Gastrocnemius medialis (tissue), 4 donors: Measurements from ENCODE around the gene SNCG. TPM values are rescaled to one million over a fixed set of nuclear protein-coding genes. Genes with fewer than 3 reads are reported as not detected.
A peak's percentile ranks its signal among the peaks of the same experiment; 100 is the strongest.
"Not testable (repeated sequence)": the region's sequence is repeated elsewhere in the genome, so short reads cannot be mapped to it uniquely, and the experiment has no call there.

Experiments
- ATAC-seq, 2 donors: fragments of 150-250 bp; one replicate each; pipeline ENCODE4 v1.9.1; 2016
- DNase-seq, 2 donors: peaks; one replicate each; pipeline ENCODE4 v3.0.0-alpha.2; 2019
- H3K27ac ChIP-seq, 4 donors: fragments of 200-600 bp; sonication (generic); 1 replicate in 1 of 4; 2 replicates in 3 of 4; pipeline ENCODE4 v1.5.1; 2016 to 2018; ENCODE audit warnings: mild to moderate bottlenecking in 2 of 4, moderate library complexity in 1 of 4
- H3K27me3 ChIP-seq, 3 donors: fragments of 200-600 bp; sonication (generic) in 2 of 3; 1 replicate in 1 of 3; 2 replicates in 2 of 3; pipeline versions ENCODE4 v1.5.1 to v1.6.0; 2016 to 2019; ENCODE audit warnings: mild to moderate bottlenecking in 1 of 3, moderate library complexity in 1 of 3
- H3K36me3 ChIP-seq, 2 donors: fragments of 200-600 bp; sonication (generic) in 1 of 2; one replicate each; pipeline ENCODE4 v1.5.1; 2017 to 2018
- H3K4me1 ChIP-seq, 2 donors: fragments of 200-600 bp; sonication (generic) in 1 of 2; one replicate each; pipeline ENCODE4 v1.5.1; 2016 to 2017; ENCODE audit warnings: mild to moderate bottlenecking in 2 of 2
- H3K4me3 ChIP-seq, 4 donors: fragments of 200-600 bp; sonication (generic) in 3 of 4; 1 replicate in 1 of 4; 2 replicates in 3 of 4; pipeline ENCODE4 v1.5.1; 2016 to 2019; ENCODE audit warnings: mild to moderate bottlenecking in 2 of 4
- H3K9me3 ChIP-seq, 3 donors: fragments of 200-600 bp; sonication (generic) in 2 of 3; 1 replicate in 1 of 3; 2 replicates in 2 of 3; pipeline ENCODE4 v1.5.1; 2016 to 2019
- POLR2A ChIP-seq, 2 donors: fragments of 450-650 bp; IDR thresholded peaks; one replicate each; pipeline ENCODE4 v1.6.1; 2017; ENCODE audit warnings: antibody characterized with exemption in 2 of 2, mild to moderate bottlenecking in 2 of 2, moderate library complexity in 2 of 2
- in situ Hi-C, 4 donors: fragments of 200-750 bp; cut with MboI; loops; one replicate each; pipeline versions ENCODE4 v1.15.0 to v1.8.0; 2017; ENCODE audit warnings: low sequenced_read_pairs in 4 of 4
- intact Hi-C: fragments of 100-400 bp; cut with DNase I; formaldehyde crosslinking; loops from one replicate; pipeline ENCODE4 v1.15.1; 2023; ENCODE audit warnings: low total_unique reads
- total RNA-seq, 4 donors: library from RNA; depleted of rRNA; stranded (reverse); fragments of >200 nt; gene quantifications; one replicate each; pipeline versions ENCODE4 v1.1.0 to v1.2.3, GENCODE V29; 2016
- TF ChIP-seq, protein P1 (sequence below), 5 experiments: fragments of 450-650 bp in 3 of 5; fragments of 200-600 bp in 2 of 5; sonication (generic) in 2 of 5; IDR thresholded peaks in 4 of 5; conservative IDR thresholded peaks in 1 of 5; 1 replicate in 4 of 5; 2 replicates in 1 of 5; pipeline ENCODE4 v1.5.1; 2016 to 2019; ENCODE audit warnings: antibody characterized with exemption in 5 of 5, mild to moderate bottlenecking in 3 of 5, moderate library complexity in 3 of 5

SNCG gene
- total RNA-seq, 4 donors from 2014 or later = 2.0 to 9.9 (median 3.0) TPM

DNA sequence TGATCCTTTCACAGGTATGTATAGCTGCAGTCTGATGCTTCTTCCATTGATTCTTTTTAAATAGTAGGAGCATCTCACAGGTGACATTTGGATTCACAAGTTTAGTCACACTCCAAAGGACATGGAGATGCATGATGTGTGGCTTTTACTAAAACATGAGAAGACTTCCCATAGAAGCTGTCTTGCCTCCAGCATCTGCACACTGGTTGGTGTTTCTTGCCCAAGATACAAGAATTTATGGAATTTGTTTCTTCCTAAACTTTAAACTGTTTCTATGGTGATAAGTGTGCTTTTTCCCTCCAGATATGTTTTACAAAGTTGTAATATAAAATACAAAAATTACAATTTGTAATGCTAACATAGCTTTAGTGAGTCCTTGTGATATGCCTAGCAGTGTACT is 34.1 kb downstream of the SNCG start:
- no peaks in the 10 kb centered on the region for H3K27me3 ChIP-seq
- in situ Hi-C loops (no loop called here), intact Hi-C loops (no loop called here)
- DNase-seq (no peak), ATAC-seq (no peak)
- no peaks in the 10 kb centered on the region for H3K36me3 ChIP-seq
- H3K4me3 ChIP-seq = no peak overlapping the region
- H3K27ac ChIP-seq = no peak overlapping the region
- TF ChIP-seq, protein P1, sequence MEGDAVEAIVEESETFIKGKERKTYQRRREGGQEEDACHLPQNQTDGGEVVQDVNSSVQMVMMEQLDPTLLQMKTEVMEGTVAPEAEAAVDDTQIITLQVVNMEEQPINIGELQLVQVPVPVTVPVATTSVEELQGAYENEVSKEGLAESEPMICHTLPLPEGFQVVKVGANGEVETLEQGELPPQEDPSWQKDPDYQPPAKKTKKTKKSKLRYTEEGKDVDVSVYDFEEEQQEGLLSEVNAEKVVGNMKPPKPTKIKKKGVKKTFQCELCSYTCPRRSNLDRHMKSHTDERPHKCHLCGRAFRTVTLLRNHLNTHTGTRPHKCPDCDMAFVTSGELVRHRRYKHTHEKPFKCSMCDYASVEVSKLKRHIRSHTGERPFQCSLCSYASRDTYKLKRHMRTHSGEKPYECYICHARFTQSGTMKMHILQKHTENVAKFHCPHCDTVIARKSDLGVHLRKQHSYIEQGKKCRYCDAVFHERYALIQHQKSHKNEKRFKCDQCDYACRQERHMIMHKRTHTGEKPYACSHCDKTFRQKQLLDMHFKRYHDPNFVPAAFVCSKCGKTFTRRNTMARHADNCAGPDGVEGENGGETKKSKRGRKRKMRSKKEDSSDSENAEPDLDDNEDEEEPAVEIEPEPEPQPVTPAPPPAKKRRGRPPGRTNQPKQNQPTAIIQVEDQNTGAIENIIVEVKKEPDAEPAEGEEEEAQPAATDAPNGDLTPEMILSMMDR (IDR thresholded peaks at IDR 0.05 in 4 of 5, conservative IDR thresholded peaks at IDR 0.05 in 1 of 5) = no peak
- TF ChIP-seq POLR2A (IDR thresholded peaks at IDR 0.05) = no peak
- H3K9me3 ChIP-seq = no peaks in the 10 kb centered on the region
- H3K4me1 ChIP-seq = peaks cover 4 to 11% of the 10 kb centered on the region in 2 donors

DNA sequence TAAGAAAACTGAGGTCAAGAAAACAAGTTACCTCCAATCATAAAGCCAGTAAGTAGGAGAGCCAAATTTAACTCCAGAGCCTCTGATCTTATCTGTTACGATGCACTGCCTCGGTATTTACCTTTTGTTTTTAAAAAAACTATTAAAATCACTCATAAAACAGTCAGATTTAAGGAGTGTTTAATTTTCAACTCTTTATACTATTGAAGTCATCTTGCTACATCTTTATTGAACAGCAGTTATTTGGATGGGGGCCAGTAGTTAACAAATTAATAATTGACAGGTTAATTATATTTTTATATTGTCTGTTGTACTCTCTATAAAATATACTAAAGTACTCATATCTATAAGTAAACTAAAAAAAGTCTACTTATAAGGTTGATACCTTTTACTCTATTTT is 34.5 kb downstream of the SNCG start:
- ATAC-seq (no peak), DNase-seq (no peak)
- no peaks in the 10 kb centered on the region for H3K36me3 ChIP-seq
- intact Hi-C loops (no loop called here), in situ Hi-C loops (no loop called here)
- H3K27ac ChIP-seq = no peak overlapping the region
- H3K4me3 ChIP-seq = no peak overlapping the region
- H3K4me1 ChIP-seq = peaks cover 4 to 11% of the 10 kb centered on the region in 2 donors
- no peaks in the 10 kb centered on the region for H3K27me3 ChIP-seq
- H3K9me3 ChIP-seq = no peaks in the 10 kb centered on the region
- no peak for TF ChIP-seq POLR2A (IDR thresholded peaks at IDR 0.05)
- TF ChIP-seq, protein P1 (IDR thresholded peaks at IDR 0.05 in 4 of 5, conservative IDR thresholded peaks at IDR 0.05 in 1 of 5) = no peak

GRCh38 chr10:86999802-87000403 is 41.5 kb downstream of the SNCG start:
- DNase-seq, H3K4me1 ChIP-seq, in situ Hi-C loops, ATAC-seq, intact Hi-C loops, H3K4me3 ChIP-seq, H3K27me3 ChIP-seq, H3K27ac ChIP-seq, H3K36me3 ChIP-seq, H3K9me3 ChIP-seq: not testable (repeated sequence)

- no peaks in the 10 kb centered on the region for H3K4me1 ChIP-seq
- H3K27me3 ChIP-seq = no peaks in the 10 kb centered on the region
- ATAC-seq (no peak), DNase-seq (no peak)
- no peak overlapping the region for H3K4me3 ChIP-seq
- no peaks in the 10 kb centered on the region for H3K36me3 ChIP-seq
- intact Hi-C loops = no loop called here
- no peak overlapping the region for H3K27ac ChIP-seq
- TF ChIP-seq POLR2A (IDR thresholded peaks at IDR 0.05) = no peak
- TF ChIP-seq, protein P1 (IDR thresholded peaks at IDR 0.05 in 4 of 5, conservative IDR thresholded peaks at IDR 0.05 in 1 of 5) = no peak
- in situ Hi-C loops = no loop called here
- no peaks in the 10 kb centered on the region for H3K9me3 ChIP-seq
Observed at GRCh38 chr10:87000491-87000890, 42.1 kb downstream of the SNCG start.

DNA sequence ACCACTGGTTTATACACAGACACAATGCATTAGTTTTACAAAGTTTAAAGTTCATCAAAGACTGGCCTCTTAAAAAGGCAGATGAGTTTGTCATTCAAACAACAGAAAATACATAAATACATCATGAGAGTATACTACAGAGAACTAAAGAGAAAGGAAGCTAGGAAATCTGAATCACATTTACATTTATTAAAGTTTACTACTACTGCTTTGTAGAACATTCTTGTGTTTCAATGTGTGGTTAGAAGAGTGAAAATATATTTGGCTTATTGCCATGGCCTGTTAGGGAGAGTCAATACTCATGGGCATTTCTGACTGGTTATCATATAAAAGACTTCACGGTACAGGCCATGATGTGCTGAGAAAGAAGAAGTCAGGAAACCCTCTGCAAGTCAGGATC is 48.7 kb downstream of the SNCG start:
- H3K4me3 ChIP-seq, DNase-seq, H3K9me3 ChIP-seq, H3K4me1 ChIP-seq, intact Hi-C loops, in situ Hi-C loops, ATAC-seq, H3K27me3 ChIP-seq, H3K36me3 ChIP-seq, H3K27ac ChIP-seq: not testable (repeated sequence)

DNA sequence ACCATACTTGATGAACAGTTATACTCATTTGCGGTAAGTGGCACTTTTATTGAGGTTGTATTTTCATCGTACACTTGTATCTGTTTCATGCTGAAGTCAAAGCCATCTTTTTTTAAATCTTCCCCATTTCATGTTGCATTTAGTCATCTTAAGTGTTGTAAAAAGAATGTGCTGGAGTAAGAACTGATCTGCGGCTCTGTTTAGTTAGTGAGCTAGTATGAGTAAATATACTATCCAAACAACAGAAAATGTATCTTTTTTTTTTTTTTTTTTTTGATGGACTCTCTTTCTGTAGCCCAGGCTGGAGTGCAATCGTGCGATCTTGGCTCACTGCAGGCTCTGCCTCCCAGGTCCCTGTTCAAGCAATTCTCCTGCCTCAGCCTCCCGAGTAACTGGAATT is 49.3 kb downstream of the SNCG start:
- H3K27ac ChIP-seq, in situ Hi-C loops, H3K27me3 ChIP-seq, H3K9me3 ChIP-seq, DNase-seq, intact Hi-C loops, H3K4me1 ChIP-seq, ATAC-seq, H3K4me3 ChIP-seq, H3K36me3 ChIP-seq: not testable (repeated sequence)

GRCh38 chr10:87008303-87008702 is 49.9 kb downstream of the SNCG start:
- H3K4me3 ChIP-seq, in situ Hi-C loops, H3K4me1 ChIP-seq, H3K27me3 ChIP-seq, ATAC-seq, H3K27ac ChIP-seq, H3K9me3 ChIP-seq, H3K36me3 ChIP-seq, intact Hi-C loops, DNase-seq: not testable (repeated sequence)

- H3K27ac ChIP-seq, in situ Hi-C loops, intact Hi-C loops, H3K36me3 ChIP-seq, H3K9me3 ChIP-seq, ATAC-seq, H3K4me3 ChIP-seq, H3K27me3 ChIP-seq, H3K4me1 ChIP-seq: not testable (repeated sequence)
- DNase-seq = peak in 1 of 2 donors; percentile 20
Observed at GRCh38 chr10:87009134-87009696, 50.8 kb downstream of the SNCG start.
